Central memory CD8-positive, alpha-beta T cell (primary cell): ENCODE data around the gene EFCAB5.
"Not testable (repeated sequence)": the region's sequence is repeated elsewhere in the genome, so short reads cannot be mapped to it uniquely, and the experiment has no call there.

Experiments used
- ATAC-seq: fragments of 150-1000 bp; cut with Tn5 transposase; replicated peaks from 2 replicates; pipeline ENCODE4 v1.10.0; 2022; ENCODE audit warnings: mild to moderate bottlenecking, moderate FRiP score, moderate number of reproducible peaks; ENCODE audit not compliant: poor library complexity, severe bottlenecking; ENCODE audit errors: extremely low read depth
- DNase-seq, 2 donors: peaks; one replicate each; pipeline ENCODE4 v3.0.0; 2021; ENCODE audit warnings: low spot score in 2 of 2
- H3K27ac Mint-ChIP-seq: one replicate; pipeline ENCODE4 v1.8.0; 2022; ENCODE audit warnings: low read depth, mild to moderate bottlenecking, moderate library complexity, mixed read lengths
- H3K27me3 Mint-ChIP-seq: one replicate; pipeline ENCODE4 v1.8.0; 2022; ENCODE audit warnings: mixed read lengths
- H3K36me3 Mint-ChIP-seq: one replicate; pipeline ENCODE4 v1.8.0; 2022; ENCODE audit warnings: mild to moderate bottlenecking, moderate library complexity, mixed read lengths; ENCODE audit not compliant: insufficient read depth
- H3K4me1 Mint-ChIP-seq: one replicate; pipeline ENCODE4 v1.8.0; 2022; ENCODE audit warnings: mixed read lengths
- H3K4me3 Mint-ChIP-seq: one replicate; pipeline ENCODE4 v1.8.0; 2022; ENCODE audit warnings: mild to moderate bottlenecking, moderate library complexity, mixed read lengths
- H3K9me3 Mint-ChIP-seq: one replicate; pipeline ENCODE4 v1.8.0; 2022; ENCODE audit warnings: mixed read lengths

The EFCAB5 gene

GRCh38 chr17:30000001-30000754, 58.7 kb downstream of the EFCAB5 start:
- Mint-ChIP-seq H3K36me3 (no peaks in the 10 kb centered on the region), H3K9me3 (no peaks in the 10 kb centered on the region), H3K4me1 (peaks cover 7% of the 10 kb centered on the region), H3K4me3 (no peak overlapping the region), H3K27ac (peak overlapping the region; percentile 57), H3K27me3 (no peaks in the 10 kb centered on the region)
- ATAC-seq: peak; percentile 14
- no peak for DNase-seq

GRCh38 chr17:30000755-30001257, 59.4 kb downstream of the EFCAB5 start:
- H3K27me3 Mint-ChIP-seq: no peaks in the 10 kb centered on the region
- no peak for DNase-seq
- no peak overlapping the region for H3K4me3 Mint-ChIP-seq
- ATAC-seq: no peak
- no peaks in the 10 kb centered on the region for H3K9me3 Mint-ChIP-seq
- peaks cover 7% of the 10 kb centered on the region for H3K4me1 Mint-ChIP-seq
- no peaks in the 10 kb centered on the region for H3K36me3 Mint-ChIP-seq
- H3K27ac Mint-ChIP-seq: peak overlapping the region; percentile 57

DNA sequence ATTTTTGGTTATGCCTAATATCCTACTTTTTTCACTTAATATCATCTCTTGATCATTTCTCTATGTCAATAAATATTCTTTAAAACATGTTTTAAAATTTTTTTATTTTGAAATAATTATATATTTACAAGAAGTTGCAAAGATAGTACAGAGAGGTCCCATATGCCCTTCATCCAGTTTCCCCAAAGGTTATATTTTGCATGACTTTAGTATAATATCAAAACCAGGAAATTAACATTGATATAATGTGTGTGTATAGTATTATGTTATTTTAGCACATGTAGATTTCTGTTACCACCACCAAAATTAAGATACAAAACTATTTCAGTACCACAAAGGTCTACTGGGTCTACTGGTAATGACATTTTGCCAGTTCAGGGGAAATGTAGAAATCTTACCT, 60.7 kb downstream of the EFCAB5 start:
- no peaks in the 10 kb centered on the region for H3K36me3 Mint-ChIP-seq
- H3K9me3 Mint-ChIP-seq: no peaks in the 10 kb centered on the region
- peaks cover 7% of the 10 kb centered on the region for H3K4me1 Mint-ChIP-seq
- DNase-seq (no peak), ATAC-seq (no peak)
- no peak overlapping the region for H3K4me3 Mint-ChIP-seq
- no peaks in the 10 kb centered on the region for H3K27me3 Mint-ChIP-seq
- no peak overlapping the region for H3K27ac Mint-ChIP-seq

- no peak overlapping the region for H3K4me3 Mint-ChIP-seq
- DNase-seq (no peak), ATAC-seq (no peak)
- H3K27me3 Mint-ChIP-seq: no peaks in the 10 kb centered on the region
- no peak overlapping the region for H3K27ac Mint-ChIP-seq
- peaks cover 3% of the 10 kb centered on the region for H3K4me1 Mint-ChIP-seq
- no peaks in the 10 kb centered on the region for H3K9me3 Mint-ChIP-seq
- H3K36me3 Mint-ChIP-seq: no peaks in the 10 kb centered on the region
These were observed 64.4 kb downstream of the EFCAB5 start for GRCh38 chr17:30005709-30006320.

DNA sequence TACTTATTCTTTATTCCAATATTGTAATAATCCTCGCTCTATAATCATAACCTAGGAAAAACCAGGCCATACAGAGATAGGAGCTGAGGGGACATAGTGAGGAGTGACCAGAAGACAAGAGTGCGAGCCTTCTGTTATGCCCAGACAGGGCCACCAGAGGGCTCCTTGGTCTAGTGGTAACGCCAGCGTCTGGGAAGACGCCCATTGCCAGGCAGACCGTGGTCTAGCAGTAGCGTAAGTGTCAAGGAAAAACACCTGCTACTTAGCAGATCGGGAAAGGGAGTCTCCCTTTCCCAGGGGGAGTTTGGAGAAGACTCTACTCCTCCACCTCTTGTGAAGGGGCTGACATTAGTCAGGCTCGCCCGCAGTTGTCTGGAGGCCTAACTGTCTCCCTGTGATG, 70.5 kb downstream of the EFCAB5 start:
- H3K9me3 Mint-ChIP-seq, H3K36me3 Mint-ChIP-seq, H3K4me3 Mint-ChIP-seq, H3K4me1 Mint-ChIP-seq, DNase-seq, ATAC-seq, H3K27ac Mint-ChIP-seq: not testable (repeated sequence)
- H3K27me3 Mint-ChIP-seq: peaks cover 26% of the 10 kb centered on the region

GRCh38 chr17:30021708-30022317, 80.4 kb downstream of the EFCAB5 start:
- ATAC-seq (no peak), DNase-seq (peak in 1 of 2 donors; percentile 16)
- no peaks in the 10 kb centered on the region for H3K9me3 Mint-ChIP-seq
- peaks cover 19% of the 10 kb centered on the region for H3K27me3 Mint-ChIP-seq
- H3K4me3 Mint-ChIP-seq: no peak overlapping the region
- H3K36me3 Mint-ChIP-seq: no peaks in the 10 kb centered on the region
- no peak overlapping the region for H3K27ac Mint-ChIP-seq
- H3K4me1 Mint-ChIP-seq: no peaks in the 10 kb centered on the region

DNA sequence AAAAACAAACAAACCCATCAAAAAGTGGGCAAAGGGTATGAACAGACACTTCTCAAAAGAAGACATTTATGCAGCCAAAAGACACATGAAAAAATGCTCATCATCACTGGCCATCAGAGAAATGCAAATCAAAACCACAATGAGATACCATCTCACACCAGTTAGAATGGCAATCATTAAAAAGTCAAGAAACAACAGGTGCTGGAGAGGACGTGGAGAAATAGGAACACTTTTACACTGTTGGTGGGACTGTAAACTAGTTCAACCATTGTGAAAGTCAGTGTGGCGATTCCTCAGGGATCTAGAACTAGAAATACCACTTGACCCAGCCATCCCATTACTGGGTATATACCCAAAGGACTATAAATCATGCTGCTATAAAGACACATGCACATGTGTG, 83.9 kb downstream of the EFCAB5 start:
- H3K27me3 Mint-ChIP-seq: peaks cover 19% of the 10 kb centered on the region
- not testable (repeated sequence) for ATAC-seq, DNase-seq, H3K9me3 Mint-ChIP-seq, H3K4me3 Mint-ChIP-seq, H3K27ac Mint-ChIP-seq, H3K4me1 Mint-ChIP-seq, H3K36me3 Mint-ChIP-seq

GRCh38 chr17:30027676-30028075, 86.2 kb downstream of the EFCAB5 start:
- Mint-ChIP-seq H3K4me1 (no peaks in the 10 kb centered on the region), H3K4me3 (no peak overlapping the region), H3K36me3 (peaks cover 2% of the 10 kb centered on the region), H3K27me3 (peaks cover 1% of the 10 kb centered on the region), H3K9me3 (no peaks in the 10 kb centered on the region), H3K27ac (no peak overlapping the region)
- ATAC-seq (no peak), DNase-seq (no peak)

- H3K27ac Mint-ChIP-seq: no peak overlapping the region
- H3K27me3 Mint-ChIP-seq: no peaks in the 10 kb centered on the region
- DNase-seq (no peak), ATAC-seq (no peak)
- peaks cover 2% of the 10 kb centered on the region for H3K36me3 Mint-ChIP-seq
- H3K4me3 Mint-ChIP-seq: no peak overlapping the region
- H3K9me3 Mint-ChIP-seq: no peaks in the 10 kb centered on the region
- no peaks in the 10 kb centered on the region for H3K4me1 Mint-ChIP-seq
These were observed 89.9 kb downstream of the EFCAB5 start for GRCh38 chr17:30031214-30031869.

DNA sequence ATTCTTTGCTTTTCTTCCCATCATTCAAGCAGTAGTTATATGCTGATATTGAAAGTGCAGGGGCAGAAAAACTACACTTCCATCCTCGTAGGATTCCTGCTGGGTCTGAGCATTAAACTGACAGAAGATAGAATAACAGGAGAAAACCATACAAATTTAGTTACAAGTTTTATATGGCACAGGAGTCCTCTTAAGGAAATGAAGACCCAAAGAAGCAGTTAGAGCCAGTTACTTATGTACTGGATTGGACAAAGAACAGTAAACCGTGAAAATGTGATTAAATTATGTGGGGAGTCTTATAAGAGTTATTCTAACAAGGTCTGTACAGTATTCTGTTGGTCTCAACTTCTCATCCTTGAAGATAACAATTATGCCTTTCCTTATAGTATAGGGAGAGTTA, 93.9 kb downstream of the EFCAB5 start:
- DNase-seq (no peak), ATAC-seq (no peak)
- no peaks in the 10 kb centered on the region for H3K36me3 Mint-ChIP-seq
- peaks cover 16% of the 10 kb centered on the region for H3K27me3 Mint-ChIP-seq
- no peak overlapping the region for H3K4me3 Mint-ChIP-seq
- no peaks in the 10 kb centered on the region for H3K9me3 Mint-ChIP-seq
- H3K27ac Mint-ChIP-seq: no peak overlapping the region
- H3K4me1 Mint-ChIP-seq: no peaks in the 10 kb centered on the region

DNA sequence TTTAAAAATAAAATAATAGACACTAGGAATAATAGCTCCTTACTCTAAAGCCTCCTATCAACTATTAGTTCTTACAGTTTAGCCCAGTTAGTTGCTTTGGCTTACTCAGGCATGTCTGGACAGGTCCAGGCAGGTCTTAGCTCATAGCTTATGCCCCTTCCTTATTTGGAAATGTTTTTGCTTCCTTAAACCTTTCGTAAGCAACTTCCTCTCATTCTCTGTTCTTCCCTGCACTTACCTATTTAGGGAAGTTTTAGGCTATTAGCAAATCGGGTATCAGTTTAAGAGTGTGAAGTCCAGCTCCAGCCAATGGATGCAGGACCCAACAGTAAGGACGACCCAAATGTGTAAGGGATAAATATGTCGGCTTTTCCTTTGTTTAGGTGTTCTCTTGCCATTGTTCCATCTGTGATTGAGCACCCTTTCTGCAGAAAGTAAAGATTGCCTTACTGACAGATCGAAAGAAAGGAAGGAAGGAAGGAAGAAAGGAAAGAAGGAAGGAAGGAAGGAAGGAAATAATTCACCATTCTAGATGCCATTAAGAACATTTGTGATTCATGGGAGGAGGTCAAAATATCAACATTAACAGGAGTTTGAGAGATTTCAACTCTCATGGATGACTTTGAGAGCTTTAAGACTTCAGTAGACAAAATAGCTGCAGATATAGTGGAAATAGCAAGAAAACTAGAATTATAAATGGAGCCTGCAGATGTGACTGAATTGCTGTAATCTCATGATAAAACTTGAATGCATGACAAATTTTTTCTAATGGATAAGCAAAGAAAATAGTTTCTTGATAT, 99.5 kb downstream of the EFCAB5 start:
- peaks cover 50% of the 10 kb centered on the region for H3K27me3 Mint-ChIP-seq
- H3K9me3 Mint-ChIP-seq, DNase-seq, ATAC-seq, H3K4me3 Mint-ChIP-seq, H3K36me3 Mint-ChIP-seq, H3K4me1 Mint-ChIP-seq, H3K27ac Mint-ChIP-seq: not testable (repeated sequence)

DNA sequence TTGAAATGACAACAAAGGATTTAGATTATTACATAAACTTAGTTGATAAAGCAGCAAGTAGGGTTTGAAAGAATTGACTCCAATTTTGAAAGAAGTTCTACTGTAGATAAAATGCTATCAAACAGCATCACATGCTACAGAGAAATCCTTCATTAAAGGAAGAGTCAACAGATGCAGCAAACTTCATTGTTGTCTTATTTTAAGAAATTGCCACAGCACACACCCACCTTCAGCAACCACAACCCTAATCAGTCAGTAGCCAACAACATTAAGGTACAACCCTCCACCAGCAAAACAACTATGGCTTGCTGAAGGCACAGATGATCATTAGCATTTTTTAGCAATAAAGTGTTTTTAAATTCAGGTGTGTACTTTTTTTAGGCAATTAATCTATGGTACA, 100.1 kb downstream of the EFCAB5 start:
- H3K27ac Mint-ChIP-seq: no peak overlapping the region
- no peaks in the 10 kb centered on the region for H3K36me3 Mint-ChIP-seq
- H3K9me3 Mint-ChIP-seq: no peaks in the 10 kb centered on the region
- DNase-seq (no peak), ATAC-seq (no peak)
- no peak overlapping the region for H3K4me3 Mint-ChIP-seq
- H3K27me3 Mint-ChIP-seq: peaks cover 50% of the 10 kb centered on the region
- no peaks in the 10 kb centered on the region for H3K4me1 Mint-ChIP-seq
